Stimulated activated CD4-positive, alpha-beta T cell treated with anti-CD3 and anti-CD28 coated beads, Interleukin-2, amount 100 ng/mL, for 4 hours (primary cell): ENCODE measurements around the gene ACP1.
"Not testable (repeated sequence)": the region's sequence is repeated elsewhere in the genome, so short reads cannot be mapped to it uniquely, and the experiment has no call there.

Experiments
- DNase-seq: peaks from one replicate; pipeline ENCODE4 v3.0.0-alpha.2; 2020; ENCODE audit warnings: low read depth

Gene ACP1

DNA sequence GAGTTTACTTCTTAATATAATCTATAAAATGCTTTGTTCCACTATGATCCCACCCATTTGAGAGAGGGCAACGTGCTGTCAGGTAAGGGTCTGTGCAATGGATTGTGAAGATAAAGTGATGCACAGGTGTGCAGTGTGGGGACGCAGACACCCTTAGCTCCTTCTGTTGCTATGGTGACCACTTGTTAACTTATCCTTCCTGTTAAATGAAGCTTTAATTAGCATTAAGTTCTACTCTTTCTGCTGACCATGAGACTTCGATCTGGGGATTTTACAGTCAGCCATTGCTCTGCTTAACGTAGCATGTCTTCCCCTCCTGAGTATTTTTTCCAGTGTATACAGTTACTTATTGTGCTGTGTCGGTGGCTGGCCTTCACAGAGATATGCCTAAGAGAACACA is 46.2 kb downstream of the ACP1 start:
- no peak for DNase-seq

DNA sequence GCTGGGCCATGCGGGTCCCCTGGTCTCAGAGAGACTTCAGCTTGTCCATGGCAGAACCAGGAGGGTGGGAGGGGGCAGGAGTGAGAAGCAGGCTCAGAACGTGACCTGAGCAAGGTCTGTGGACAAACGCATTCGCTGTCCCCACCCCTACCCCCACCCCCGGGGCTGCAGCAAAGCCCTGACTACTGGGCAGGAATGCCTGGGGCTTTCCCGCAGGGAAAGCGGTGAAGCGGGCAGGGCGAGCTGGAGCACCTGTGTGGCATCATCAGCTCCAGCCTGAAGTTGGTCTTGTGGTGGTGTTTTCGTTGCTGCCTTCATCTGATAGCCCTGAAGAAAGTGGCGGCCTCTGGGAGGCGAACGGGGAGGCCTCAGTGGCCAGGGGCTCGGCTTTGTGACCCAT is 49.2 kb downstream of the ACP1 start:
- DNase-seq = no peak

DNA sequence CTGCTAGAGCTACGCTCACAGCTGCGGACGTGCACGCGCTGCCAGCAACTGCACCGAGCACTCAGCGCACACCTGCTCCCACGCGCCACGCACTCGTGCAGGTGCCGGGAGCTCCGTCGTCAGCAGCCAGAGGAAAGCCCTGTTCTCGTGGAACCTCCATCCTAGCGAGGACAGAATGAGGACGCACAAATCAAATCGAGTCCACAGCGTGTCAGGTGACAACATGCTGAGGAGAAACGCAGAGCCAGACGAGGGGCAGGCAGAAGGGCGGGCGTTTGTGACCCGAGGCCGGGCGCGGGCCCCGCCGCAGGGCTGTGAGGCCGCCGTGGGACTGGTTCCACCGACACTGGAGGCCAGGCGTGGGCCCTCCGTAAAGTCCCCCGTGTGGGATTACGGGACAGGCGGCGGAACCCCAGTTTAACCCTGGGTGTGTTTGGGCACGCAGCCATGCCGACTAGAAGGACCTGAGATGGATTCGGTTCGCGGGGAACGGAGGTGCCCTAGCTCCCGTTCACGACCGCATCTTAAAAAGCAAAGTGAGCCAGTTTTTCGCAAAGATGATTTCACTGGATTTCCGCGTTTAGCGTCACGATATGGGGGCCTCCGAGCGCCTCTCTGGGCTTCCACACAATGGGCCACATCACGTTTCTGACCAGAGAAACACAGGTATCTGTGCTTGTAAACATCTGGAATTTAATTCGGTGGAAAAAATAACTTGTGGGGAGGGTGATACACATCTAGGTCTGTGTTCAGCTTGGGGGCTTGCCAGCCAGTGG is 50.0 kb downstream of the ACP1 start:
- DNase-seq = no peak

DNA sequence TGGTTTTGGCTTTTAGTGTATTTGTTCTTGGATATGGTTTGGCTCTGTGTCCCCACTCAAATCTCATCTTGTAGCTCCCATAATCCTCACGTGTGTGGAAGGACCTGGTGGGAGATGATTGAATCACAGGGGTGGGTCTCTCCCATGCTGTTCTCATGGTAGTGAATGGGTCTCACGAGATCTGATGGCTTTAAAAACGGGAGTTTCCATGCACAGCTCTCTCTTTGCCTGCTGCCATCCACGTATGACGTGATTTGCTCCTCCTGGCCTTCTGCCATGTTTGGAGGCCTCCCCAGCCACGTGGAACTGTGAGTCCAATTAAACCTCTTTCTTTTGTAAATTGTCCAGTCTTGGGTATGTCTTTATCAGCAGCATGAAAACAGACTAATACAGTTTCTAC is 51.2 kb downstream of the ACP1 start:
- DNase-seq = not testable (repeated sequence)

DNA sequence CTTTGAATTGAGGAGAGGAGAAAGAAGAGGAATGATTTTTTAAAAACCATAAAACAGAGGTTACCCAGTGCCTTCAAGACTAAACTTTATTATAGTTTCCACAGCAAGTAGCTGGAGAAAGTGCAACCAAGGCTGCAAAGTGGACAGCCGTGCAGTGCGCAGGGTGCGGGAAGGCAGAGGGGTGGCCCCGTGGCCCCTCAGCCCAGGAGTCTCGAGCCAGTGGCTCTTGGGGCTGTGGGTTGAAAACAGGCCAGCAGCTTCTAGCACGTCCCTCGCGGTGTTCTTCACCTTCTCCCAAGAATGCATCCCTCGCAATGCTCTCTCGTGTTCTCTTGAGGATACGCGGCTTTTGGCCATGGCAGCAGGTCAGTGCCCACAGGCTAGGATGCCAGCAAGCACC is 51.6 kb downstream of the ACP1 start:
- DNase-seq = no peak

DNA sequence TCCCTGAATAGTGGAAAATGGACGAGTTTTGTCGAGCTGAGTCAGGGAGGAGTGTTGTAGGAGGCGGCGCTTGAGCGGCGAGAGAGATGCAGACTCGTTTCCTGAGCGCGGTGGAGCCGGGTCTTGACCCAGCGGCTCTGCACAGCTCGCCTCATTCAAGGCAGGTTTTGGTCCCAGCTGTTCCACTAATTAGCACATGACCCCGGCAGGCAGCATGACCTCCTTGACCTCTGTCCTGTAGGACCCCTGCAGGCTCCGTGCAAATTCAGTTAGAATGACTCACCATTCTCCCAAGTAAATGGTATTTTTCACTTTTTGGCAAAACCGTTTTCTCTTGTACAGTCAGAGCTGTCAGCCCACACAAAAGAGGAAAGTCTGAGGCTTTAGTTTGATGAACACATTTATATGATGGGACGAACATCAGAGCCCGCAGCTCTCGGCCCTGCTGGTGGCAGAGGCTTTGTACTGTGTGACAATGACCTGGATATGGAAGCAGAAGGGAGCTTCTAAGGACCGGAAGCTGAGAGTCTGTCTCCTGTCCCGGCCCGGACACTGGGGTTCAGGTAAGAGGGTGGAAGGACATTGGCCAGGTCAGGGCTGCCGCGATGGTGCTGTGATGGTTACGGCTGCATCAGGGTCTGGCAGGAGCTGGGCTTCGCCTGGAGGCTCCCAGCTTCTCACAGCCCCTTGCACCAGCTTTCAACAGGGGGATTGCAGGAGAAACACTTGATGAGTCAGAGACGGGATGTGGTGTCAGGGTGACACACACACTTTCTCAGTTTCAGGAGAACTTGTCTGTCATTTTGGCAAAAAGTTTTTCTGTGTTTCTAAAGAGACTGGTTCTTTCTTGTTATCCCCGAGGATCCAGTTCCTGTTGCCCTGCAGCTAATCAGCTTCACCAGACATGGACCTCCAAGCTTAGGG is 53.0 kb downstream of the ACP1 start:
- no peak for DNase-seq

DNA sequence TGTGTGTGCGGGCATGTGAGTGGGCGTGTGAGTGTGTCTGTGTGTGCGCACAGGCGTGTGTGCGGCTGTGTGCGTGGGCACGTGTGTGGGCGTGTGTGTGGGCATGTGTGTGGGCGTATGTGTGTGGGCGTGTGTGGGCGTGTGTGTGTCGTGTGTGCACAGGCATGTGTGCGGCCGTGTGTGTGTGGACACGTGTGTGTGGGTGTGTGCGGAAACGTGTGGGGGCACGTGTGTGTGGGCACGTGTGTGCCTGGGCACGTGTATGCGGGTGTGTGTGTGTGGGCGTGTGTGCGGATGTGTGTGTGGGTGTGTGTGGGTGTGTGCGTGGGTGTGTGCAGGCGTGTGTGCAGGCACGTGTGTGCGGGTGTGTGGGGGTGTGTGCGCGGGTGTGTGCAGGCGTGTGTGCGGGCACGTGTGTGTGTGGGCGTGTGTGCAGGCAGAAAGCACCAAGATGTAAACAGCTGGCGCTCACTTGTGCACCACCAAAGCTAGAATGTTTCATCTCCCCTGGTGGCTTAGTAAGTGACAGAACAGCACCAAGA is 54.4 kb downstream of the ACP1 start:
- DNase-seq = no peak

DNA sequence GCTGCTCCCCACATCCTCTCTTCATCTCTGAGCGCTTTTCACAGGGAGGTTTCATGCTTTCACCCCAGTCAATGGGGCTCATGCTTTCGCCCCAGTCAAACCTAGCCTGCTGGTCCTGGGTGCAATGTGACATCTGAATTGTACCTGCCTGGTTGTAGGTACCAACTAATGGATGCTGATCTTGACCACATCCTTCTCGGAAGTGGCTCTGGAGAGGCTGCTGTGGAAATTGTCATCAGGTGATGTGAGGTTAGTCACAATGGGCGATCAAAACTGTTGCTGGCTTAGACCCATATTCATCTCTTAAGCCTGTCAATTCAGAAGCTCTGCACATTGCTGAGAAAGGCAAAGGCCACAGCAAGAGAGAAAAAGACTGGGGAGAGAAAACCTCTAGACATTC is 55.8 kb downstream of the ACP1 start:
- no peak for DNase-seq

DNA sequence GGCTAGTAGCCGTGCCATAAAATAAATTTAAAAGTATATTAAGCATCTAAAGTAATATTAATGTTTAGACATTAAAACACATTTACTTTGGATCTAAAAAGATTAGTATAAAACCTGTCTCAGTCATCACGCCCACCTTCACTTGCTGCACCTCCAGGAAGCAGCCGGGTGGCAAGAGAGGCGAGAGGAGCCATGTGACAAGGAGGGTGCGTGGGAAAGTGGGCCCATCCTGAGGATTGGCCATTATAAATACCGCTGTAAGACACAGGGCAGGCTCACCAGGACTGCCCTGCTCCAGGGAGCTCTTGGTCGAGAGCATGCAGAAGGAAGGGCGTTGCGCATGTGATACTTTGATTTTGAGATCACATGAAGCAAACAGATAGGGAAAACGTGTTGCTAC is 57.6 kb downstream of the ACP1 start:
- DNase-seq = no peak

DNA sequence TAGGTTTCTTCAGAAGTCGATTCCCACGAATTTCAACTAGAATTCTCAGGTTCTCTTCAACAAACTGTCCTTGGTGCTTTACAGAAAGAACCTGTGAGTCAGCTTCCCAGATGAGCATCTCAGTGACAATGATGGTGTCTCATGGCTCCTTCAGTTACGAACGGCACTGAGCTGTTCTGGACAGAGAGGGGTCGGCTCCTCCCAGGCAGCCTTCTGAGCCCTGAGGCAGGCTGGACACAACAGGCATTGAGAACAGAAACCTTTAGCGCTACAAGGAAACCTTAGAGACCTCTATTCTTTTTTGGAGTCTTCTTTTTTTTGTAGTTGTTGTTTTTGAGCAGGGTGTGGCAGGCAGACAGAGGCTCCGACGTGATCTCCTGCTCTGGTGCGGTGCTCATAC is 58.3 kb downstream of the ACP1 start:
- no peak for DNase-seq
